ENCODE results near the gene TAF1B.

Gene TAF1B

DNA sequence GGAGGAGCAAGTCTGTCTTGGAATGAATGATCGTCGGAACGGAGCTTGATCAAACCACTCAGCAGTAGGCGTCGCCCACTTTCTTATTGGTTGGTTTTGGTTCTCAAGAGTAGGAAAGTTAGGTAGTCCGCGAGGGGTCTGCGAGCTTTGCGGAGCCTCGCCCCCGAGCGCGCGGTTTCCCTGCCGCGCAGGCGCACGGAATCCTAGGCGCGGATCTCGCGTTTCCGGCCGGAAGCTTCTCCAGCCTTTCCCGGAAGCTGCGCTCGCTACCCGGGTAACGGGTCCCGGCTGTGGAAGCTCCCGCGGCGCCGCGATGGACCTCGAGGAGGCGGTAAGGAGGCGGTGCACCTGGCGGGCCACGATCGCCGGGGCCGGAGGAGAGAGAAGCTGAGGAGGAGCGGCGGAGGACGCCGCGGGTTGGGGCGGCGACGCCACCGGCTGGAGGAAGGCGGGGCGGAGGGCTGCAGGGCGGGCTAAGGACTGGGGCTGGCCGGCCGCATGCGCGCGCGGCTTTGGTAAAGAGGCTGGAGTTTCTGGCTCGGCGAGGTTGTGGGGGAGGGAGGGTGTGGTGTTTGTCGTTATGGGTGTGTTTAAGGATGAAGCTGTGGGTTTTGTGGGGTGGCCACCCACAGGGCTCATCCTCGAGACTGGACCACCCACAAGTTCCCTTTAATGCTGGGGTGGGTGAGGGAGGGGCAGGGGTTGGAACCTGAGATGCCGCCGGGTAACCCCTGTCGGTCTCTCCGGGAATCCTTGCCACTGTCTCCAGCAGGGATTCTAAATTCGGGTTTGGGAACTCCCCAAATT is at the start of gene TAF1B:
TSS of gene TAF1B (plus strand) at position 246 of the 807 bp plus-strand sequence. CDS start at position 314, 68 bp downstream.
- peak; percentile 14 to 93 (median 77) for DNase-seq

DNA sequence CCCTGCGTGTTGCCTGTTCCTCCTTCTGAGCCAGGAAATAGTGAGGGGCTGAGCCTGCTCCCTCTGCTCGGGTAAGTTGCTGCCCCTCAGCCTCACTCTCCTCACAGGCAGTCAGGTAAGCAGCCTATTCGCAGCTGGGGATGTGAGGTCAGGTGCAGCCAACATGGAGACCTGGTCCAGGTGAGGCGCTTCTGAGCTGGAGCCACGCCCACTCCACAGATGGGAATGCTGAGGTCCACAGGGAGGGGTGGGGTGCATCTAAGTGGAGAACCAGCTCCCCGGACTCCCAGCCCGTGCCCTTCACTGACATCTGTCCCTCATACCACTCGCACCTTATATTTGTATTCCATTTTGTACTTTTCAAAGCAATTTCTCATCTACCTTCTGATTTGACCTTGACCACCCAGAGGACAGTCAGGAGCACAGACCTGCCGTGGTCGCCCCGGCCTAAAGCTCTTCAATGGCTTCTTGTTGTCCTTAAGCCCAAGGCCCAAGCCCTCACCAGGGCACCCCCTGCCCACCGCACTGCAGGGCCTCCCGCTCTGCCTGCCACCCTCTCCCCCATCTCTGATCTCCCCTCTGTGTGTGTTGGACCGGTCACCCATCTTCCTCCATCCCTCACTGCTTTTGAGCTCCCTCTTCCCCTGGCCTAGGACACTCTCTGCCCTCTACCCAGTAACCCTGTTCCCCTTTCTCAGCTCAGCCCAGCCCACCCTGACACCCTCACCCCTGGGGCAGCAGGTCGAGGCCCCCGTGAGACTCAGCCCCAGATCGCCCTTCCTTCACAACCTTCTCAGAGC is 49.2 kb upstream of the TAF1B start:
- no peak for DNase-seq

- no peak for DNase-seq
These were observed 48.2 kb upstream of the TAF1B start for GRCh38 chr2:9795071-9795470.

- DNase-seq = no peak
These were observed 46.9 kb upstream of the TAF1B start for GRCh38 chr2:9796056-9797010.

- no peak for DNase-seq
These were observed 46.2 kb upstream of the TAF1B start for GRCh38 chr2:9797086-9797485.

DNA sequence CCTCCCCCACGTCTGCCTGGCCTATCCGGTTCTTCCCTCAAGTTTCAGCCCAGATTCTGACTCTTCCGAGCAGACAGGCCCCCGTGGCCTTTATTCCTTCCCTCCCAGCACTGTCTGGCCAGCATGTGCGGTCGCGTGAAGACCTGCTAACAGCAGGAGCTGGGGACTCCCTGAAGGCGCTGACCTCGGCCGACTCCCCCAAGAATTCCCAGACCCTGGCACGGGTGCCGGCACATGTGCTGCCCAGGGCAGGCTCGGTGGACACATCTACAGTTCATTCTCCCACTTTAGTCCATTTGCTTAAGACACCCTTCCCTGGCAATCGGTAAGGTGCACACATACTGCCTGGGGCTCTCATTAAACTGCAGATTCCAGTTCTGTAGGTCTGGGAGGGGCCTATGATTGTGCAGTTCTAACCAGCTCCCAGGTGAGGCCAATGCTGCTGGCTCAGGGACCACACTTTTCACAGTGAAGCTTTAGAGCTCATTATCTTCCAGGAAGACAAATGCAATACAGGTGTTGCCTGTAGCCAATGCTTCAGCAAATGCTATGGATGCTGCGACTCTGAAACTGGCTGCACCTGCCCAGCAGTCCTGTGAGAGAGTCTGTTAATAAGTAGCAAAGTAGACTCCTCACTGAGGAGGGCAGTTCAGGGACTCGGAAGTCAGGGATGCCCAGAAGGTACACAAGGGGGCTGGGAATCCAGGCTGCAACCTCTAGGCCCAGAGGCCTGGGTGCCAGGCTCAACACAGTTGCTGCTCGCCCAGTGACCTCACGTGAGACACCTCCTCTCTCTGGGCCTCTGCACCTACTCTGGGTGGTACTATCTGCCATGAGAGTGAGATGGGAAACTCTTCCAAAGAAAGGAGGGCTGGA is 45.4 kb upstream of the TAF1B start:
- DNase-seq = no peak

GRCh38 chr2:9799011-9799596 is 44.2 kb upstream of the TAF1B start:
- DNase-seq = no peak

- DNase-seq = peak in 52 of 56 donors; percentile 7 to 88 (median 62)
These were observed 43.3 kb upstream of the TAF1B start for GRCh38 chr2:9799729-9800632.

DNA sequence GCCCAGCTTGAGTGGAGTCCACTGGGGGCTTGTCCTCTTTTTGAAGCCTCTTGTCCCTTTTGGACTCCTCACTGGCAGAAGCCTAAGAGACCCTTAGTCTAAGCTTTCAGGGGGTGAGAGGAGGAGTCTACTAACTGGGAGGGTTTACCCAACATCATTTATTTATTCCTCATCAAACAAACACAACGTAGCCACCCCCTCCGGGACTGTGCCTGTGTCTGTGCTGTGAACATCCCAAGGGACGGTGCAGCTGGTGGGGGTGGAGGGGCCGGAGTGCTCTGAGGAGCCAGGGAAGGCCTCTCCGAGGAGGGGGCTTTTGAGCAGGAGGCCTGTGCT is 42.7 kb upstream of the TAF1B start:
- no peak for DNase-seq

- DNase-seq = no peak
These were observed 42.1 kb upstream of the TAF1B start for GRCh38 chr2:9800975-9801726.

DNA sequence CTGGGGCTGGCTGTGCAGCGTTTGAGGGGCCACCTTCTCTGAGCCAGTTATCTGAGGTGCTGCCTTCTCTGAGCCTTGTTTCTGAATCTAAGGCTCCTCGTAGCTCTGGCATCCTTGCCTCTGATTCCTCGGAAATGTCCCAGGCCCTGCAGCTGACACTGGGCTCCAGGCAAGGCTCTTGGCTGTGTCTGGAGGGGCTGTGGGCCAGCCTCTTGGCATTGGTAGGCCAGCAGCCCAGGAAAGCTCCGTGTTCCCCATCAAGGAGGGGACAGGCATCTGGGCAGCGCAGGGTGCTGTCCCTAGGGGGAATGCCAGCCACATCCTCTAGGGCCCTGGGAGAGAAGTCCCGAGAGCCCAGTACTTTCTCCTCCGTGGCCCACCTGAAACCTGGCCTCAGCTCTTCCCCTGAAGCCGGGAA is 40.7 kb upstream of the TAF1B start:
- peak in 16 of 56 donors; percentile 13 to 63 (median 28) for DNase-seq

- no peak for DNase-seq
These were observed 40.1 kb upstream of the TAF1B start for GRCh38 chr2:9803023-9803805.

GRCh38 chr2:9805435-9806297 is 37.6 kb upstream of the TAF1B start:
- no peak for DNase-seq

DNA sequence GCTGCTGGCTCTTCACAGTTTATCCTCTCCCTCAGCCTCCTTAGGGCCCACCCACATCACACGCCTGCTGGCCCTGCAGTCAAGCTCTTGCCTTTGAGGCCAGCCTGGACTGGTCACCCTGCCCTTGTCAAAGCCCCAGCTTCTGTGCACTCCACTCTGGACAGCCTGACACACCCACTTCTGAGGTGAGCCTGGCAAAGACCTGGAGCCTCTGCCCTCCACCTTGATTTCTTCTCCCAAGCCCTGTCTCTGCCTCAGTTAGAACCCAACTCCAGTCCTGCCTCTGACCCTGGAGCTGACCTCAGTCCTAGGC is 37.0 kb upstream of the TAF1B start:
- no peak for DNase-seq

DNA sequence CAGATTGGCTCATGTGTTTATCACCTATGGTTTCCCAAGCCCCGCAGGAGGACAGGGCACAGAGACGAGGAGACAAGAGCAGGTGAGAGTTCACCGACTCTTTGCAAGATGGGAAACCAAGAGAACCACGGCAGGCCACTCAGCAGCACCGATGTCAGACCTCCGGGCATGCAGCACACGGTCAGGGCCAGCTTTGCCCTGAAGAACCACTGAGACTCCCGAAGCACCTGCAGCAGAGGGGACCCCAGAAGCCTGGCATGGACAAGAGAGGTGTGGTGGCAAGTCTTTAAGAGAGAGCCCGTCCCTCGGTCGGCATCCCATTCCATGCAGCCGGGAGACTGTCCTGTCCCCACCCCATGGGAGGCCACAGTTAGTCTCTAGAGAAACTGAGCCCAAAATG is 36.6 kb upstream of the TAF1B start:
- DNase-seq = no peak

GRCh38 chr2:9807056-9807455 is 36.2 kb upstream of the TAF1B start:
- DNase-seq = peak in 4 of 56 donors; percentile 10 to 28 (median 15)
